Fibroblast of skin of left quadriceps (primary cell): ENCODE measurements around the gene MED25.

Experiments used
- DNase-seq, 2 experiments: peaks; one replicate each; pipeline ENCODE4 v3.0.0-alpha.2; 2013; ENCODE audit warnings: low read depth in 2 of 2

The MED25 gene

DNA sequence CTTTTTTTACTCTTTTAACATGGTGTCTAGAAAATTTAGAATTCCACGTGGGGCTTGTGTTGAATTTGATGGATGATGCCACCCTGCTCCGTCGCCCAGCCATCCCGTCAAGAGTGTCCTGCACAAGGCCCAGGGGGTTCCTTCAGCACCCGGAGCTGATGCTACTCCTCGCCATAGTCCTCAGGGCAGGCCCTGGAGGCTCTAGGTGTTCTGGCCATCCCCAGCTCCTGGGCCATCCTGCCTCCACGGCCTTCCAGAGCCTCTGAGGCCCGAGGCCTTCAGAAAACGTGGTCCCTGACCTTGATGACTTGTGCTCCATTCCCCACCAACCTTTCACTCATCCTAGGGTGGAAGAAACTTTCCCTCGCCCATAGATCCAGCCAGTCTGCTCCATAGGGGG, 55.7 kb downstream of the MED25 start:
- DNase-seq: no peak

DNA sequence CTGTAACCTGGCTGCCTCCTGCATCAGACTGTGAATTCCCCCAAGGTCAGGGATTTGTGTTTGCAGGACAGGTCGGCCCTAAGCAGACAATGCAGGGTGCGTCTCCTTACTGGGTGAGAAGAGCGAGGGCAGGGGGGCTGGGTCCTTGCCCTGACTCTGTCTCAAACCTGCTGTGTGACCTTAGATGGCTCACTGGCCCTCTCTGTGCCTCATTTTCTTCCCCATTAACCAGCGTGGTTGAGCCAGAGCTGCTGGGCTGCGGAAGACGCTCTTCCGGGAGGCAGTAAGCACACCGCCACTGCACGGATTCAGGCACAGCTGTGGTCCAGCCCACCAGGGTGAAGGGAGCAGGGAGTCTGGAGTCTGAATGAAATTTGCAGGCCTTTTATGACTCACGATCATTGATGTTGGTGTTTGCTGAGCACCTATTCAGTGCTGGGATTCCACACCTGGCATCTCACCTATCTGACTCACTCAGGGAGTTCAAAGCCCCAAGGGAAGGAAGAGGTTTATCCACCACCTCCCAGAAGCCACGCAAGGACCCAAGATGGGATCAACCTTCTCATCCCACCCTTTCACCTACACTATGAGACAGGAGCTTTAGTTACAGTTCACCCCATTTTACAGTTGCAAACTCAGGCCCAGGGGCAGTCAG, 56.5 kb downstream of the MED25 start:
- DNase-seq: no peak

DNA sequence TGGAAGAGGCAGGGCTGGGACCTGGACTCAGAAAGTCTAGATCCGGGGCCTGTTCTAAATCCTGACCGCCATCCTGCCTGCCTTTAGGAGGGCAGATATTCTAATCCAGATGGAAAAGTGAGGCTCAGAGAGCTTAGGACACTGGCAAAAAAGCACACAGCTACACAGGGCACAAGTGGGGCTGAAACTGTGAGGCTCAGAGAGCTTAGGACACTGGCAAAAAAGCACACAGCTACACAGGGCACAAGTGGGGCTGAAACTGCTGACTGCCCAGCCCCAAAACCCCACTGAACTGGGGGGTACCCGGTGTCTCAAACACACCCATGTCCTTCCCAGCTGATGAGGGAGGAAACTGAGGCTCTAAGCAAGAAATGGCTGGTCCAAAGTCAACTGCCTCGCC, 57.1 kb downstream of the MED25 start:
- no peak for DNase-seq

DNA sequence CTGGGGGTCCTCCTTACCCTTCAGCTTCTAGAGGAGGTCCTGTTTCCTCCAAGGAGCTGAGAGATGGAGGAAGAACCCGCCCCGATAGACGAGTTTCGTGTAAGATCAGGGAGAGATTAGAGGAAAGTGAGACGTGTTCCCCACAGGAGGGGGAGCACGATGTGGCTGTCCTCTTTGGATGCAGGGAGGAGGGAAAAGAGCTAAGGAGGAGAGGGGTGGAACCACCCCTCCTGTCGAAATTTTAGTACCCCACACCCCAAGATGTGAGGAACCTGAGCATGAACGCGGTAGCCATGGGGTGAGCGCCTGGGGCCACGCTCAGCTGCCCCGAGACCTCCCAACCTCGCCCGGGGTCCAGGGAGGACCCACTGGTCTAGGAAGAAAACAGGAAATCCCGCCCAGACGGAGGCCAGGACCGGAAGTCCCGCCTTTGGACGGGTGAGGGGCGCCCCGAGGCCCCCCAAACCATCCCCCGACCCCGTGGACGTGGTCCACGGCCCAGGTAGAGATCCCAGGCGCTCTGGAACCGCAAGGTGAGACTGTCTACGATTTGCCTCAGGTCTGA, 57.9 kb downstream of the MED25 start:
- DNase-seq: no peak

DNA sequence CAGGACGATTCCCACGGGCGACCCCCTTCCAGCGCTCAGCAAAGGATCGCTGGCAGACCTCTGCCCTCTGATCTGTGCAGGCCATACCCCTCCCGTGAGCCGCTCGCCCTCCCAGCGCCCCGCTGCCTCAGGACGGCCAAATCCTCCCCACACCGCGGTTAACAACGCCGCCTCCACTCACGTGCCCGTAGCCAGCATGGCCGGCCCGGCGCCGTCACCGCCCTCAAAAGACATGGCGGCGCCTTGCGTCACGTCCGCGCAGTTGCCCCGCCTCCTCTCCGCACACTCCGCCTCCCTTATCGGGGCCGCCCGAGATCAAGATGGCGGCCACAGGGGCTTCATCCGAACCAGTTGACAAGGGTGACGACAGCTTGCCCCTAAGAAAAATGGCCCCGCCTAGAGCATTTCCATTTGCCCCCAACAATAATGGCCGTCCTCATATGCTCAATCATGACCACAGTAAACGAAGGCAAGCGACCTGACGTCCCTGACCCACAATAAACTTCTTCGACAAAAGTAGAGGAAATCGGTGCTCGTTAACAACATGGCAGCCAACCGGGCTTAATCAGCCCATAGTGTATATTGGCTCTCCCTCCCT, 58.4 kb downstream of the MED25 start:
- DNase-seq: peak; percentile 99

DNA sequence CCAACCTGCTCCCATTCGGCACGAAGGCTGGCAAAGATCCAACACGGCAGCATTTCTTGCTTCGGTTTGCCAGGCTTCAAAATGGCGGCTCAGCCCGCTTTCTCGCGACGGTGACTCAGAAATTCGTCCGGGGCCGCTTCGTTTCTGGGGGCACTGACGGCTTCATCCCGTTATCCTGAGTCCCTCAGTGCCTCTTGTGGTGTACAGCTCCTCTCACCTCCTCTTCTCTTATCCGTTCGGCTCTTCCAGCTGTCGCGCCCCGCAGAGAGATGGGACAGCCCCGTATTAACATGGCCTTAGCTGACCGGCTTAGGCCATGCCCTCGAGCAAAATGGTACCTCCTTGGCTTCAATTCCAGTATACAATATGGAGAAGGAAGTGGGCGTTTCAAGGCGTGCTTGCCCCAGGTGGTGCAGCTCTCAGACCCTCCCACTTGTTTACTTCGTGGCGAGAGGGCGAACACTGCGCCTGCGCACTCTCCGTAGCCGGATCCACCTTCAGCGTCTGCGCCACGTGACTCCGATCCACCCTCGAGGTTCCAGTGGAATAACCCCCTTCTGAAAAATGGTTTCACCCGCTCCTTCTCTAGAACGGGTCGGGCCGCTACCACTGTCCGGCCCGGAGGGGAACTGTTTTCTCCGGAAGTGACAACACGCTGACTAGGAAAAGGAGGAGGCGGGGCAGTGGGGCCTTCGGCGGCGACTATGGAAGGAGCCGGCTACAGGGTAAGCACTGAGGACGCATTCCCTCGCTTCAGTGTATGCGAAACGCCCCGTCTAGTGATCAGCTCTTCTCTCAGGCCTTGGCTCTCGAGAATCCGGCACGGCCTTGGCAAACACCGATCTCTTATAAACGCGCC, 59.2 kb downstream of the MED25 start, which contains the start of the genes AKT1S1 and TBC1D17:
TSS of gene AKT1S1 (minus strand) at position 336 of the 859 bp plus-strand sequence. CDS start 4,060 bp downstream, outside the sequence.
TSS of gene TBC1D17 (plus strand) at position 683 of the 859 bp plus-strand sequence. CDS start at position 705, 22 bp downstream.
- peak; percentile 100 for DNase-seq

DNA sequence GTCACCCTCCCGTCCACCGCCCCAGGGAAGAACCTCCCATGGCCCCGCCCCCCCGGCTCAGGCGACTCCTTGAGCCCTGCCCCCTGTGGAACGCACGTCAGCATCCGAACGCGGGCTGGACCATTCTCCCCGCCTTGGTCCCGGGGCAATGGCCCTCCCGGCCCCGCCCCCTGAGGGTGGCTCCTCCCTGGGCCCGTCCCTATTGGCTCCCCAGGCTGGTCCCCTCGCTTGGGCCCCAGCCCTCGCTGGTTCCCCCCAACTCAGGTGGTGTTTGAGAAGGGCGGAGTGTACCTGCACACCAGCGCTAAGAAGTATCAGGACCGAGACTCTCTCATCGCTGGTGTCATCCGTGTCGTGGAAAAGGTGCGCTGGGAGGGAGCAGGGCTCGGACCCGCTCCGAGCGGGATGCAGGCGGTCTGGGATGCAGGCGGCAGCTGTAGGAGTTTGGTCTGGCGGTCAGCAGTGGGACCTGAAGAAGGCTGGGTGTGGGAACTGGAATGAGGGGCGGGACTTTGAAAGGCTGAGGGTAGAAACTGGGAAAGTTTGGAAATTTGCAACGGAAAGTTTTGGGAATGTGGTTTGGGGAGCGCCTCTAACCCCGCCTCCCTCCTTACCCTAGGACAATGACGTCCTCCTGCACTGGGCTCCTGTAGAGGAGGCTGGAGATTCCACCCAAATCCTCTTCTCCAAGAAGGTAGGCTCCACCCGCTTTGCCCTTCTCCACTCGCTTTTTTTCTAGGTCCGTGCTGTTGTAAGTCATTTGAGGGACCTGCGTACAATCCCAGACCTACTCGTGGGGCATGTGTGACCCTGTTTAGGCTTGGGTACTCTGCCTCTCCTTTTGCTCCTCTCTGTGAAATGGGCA, 60.0 kb downstream of the MED25 start:
- DNase-seq: peak; percentile 95

DNA sequence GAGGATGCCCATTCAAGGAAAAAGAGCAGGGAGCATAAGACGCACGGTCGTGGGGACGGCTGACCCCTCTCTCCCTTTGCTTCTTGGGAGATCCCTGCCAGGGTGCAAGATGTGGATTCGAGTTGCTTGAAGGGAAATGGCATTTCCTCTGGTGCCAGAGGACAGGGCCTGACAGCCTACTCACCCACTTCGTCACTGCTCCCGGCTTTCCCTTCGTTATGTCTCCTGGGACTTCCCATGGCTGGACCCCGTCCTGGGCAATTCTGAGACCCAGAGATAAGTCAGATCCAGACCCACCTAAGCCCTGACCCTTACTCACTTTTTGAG, 60.6 kb downstream of the MED25 start:
- no peak for DNase-seq

DNA sequence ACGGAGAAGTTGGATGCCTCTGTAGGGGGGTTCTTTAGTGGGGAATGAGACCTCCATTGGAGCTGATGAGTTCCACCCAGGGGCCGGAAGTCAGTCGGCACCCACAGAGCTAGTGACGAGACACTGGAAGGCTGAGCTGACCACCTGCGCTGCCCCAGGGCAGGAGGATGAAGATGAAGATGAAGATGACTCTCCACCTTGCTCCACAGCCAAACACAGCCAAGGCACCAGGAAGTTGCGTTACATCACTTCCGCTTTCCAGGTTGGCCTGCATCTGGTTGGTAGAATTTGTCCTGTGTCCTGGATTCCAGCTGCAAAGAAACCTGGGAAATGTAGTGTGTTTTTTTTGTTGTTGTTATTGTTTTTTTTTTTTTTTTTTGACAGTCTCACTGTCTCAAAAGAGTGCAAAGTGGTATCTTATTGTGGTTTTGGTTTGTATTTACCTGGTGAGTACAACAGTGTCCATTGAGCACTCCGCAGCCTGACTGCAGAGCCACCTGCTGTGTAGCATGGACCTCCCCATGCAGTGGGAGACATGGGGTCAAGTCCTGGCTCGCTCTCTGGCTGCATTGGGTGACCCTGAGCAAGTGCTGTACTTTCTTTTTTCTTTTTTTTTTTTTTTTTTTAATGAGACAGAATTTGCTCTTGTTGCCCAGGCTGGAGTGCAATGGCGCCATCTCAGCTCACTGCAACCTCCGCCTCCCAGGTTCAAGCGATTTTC, 61.3 kb downstream of the MED25 start:
- DNase-seq: no peak

DNA sequence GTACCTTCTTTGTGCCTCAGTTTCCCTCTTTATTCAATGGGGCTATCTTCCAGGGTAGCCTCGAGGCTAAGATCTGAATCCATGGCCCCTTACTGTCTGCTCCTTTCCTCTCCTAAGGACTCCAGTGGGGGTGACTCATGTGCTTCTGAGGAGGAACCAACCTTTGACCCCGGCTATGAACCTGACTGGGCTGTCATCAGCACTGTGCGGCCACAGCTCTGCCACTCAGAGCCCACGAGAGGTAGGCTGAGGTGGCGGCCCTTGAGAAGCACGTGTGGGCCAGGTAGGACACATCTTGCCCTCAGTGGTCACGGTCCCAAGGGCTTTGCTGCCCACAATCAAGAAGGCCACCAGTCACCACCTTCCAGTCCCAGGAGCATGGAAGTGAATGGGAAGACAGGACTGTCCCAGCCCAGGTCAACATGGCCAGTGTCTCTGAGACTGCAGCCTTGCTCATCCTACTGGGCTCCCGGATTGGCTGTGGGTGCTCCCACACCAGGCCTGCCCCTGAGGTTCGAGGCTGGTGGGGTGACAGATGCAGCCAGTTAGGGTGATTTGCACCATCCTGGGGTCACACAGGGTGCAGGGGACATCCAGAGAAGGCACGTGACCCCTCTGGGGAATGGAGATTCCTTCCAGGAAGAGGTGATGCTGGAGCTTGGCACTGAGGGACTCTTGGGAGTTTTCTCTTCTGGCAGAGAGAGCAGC, 62.2 kb downstream of the MED25 start:
- no peak for DNase-seq

DNA sequence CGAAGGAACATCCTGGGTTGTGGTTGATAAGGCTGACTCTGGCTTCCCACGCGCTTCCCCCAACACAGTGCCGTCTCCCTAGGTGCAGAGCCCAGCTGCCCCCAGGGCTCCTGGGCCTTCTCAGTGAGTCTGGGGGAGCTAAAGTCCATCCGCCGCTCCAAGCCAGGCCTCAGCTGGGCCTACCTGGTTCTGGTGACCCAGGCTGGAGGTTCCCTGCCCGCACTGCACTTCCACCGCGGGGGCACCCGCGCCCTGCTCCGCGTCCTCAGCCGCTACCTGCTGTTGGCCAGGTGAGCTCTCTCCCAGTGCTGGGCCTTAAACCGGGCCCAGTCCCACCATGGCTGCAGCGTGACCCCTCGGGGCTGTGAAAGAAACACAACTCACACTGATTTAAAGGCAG, 63.1 kb downstream of the MED25 start:
- no peak for DNase-seq

DNA sequence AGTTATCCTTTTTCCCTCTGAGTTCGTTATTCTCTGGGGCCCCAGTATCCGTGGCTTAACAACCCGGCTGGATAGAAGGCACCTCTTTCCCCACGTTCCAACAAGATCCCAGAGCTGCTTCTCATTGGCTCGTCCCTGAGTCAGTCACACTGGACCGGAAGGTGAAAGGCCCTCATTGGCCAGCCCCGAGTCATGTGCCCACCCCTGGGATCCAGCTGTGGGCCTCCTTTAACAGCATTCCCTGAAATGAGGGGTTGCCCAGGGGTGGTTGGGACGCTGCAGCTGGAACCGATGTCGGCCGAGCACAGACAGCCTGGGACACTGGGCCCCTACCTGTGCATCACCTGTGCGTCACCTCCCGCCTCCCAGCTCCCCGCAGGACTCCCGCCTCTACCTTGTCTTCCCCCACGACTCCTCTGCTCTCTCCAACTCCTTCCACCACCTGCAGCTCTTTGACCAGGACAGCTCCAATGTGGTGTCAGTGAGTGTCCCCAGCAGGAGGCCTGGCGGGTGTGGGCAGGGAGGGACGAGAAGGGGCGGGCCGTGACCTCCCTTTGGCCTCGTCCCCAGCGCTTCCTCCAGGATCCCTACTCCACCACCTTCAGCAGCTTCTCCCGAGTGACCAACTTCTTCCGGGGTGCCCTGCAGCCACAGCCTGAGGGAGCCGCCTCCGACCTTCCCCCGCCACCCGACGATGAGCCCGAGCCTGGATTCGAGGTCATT, 63.7 kb downstream of the MED25 start:
- DNase-seq: no peak

DNA sequence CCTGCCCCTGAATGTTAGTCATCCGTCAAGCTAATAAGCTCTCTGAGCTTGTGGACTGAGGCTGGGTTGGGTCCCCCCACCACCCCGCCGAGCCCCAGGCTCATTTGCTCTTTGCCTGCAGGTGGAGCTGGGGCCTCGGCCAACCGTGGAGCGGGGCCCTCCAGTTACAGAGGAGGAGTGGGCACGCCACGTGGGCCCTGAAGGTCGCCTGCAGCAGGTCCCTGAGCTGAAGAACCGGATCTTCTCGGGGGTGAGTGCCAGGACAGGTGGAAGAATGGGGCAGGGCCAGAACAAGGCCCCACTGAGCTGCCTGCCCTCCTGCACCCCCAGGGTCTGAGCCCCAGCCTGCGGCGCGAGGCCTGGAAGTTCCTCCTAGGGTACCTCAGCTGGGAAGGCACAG, 64.6 kb downstream of the MED25 start:
- DNase-seq: no peak

DNA sequence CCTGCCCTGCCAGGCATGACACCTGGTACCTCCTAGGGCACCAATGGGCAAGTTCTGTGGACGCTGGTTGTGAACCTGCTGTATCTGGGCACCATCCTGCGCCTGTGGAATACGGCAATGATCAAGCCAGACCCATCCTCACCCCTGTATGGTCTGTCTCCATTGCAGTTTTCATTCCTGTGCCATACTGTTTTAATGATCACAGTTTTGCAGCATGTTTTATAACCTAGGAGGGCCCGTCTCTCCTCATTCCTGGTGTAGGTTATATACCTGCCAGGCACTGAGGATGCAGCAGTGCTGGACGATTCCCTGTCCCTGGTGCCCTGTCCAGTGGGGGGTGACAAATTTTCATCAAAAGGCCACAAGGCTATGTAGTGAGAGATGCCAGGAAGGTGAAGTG, 65.0 kb downstream of the MED25 start:
- DNase-seq: no peak

DNA sequence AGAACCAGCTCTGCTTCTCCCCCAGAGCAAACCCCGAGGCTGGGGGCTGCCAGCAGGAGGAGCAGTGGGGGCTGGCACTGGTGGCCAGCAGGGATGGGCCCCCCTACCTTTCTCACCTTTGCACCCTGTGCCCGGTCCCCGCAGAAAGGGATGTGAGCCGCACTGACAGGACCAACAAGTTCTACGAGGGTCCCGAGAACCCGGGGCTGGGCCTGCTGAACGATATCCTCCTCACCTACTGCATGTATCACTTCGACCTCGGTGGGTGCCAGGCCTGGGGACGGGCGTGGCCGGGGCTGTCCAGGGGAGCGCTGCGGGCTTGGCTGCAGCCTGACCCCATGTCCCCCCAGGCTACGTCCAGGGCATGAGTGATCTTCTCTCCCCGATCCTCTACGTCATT, 66.0 kb downstream of the MED25 start:
- DNase-seq: no peak

DNA sequence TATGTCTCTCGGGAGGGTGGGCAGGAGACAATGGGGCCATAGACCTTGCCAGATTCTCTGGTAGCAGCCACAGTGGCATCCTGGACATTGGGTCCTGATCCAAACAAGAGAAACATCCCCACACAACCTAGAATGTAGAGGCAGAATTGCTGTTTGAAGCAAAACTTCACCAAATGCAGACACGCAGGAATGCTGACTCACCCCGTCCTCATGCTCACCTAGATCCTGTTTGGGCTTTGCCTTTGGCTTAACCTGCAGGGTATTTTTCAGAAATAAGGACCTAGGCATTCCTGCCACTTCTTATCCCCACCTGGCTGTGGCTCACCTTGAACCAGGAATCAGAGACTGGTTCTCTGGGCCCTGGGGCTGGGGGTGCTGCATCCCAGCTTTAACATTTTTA, 66.7 kb downstream of the MED25 start:
- DNase-seq: no peak
